GM12801 (cell line): Measurements from ENCODE around the gene C3orf20.

ENCODE experiments used
- TF ChIP-seq, protein P1 (sequence below): IDR thresholded peaks from one replicate; pipeline ENCODE4 v1.5.1; 2011; ENCODE audit warnings: control low read depth; ENCODE audit not compliant: insufficient read length; ENCODE audit errors: extremely low read depth

C3orf20 gene

GRCh38 chr3:14632442-14632930, 42.5 kb upstream of the C3orf20 start:
- TF ChIP-seq, protein P1, sequence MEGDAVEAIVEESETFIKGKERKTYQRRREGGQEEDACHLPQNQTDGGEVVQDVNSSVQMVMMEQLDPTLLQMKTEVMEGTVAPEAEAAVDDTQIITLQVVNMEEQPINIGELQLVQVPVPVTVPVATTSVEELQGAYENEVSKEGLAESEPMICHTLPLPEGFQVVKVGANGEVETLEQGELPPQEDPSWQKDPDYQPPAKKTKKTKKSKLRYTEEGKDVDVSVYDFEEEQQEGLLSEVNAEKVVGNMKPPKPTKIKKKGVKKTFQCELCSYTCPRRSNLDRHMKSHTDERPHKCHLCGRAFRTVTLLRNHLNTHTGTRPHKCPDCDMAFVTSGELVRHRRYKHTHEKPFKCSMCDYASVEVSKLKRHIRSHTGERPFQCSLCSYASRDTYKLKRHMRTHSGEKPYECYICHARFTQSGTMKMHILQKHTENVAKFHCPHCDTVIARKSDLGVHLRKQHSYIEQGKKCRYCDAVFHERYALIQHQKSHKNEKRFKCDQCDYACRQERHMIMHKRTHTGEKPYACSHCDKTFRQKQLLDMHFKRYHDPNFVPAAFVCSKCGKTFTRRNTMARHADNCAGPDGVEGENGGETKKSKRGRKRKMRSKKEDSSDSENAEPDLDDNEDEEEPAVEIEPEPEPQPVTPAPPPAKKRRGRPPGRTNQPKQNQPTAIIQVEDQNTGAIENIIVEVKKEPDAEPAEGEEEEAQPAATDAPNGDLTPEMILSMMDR: no peak

- TF ChIP-seq, protein P1: no peak
Observed at GRCh38 chr3:14633417-14633816, 41.5 kb upstream of the C3orf20 start.

GRCh38 chr3:14633819-14634424, 41.0 kb upstream of the C3orf20 start:
- TF ChIP-seq, protein P1: no peak

- TF ChIP-seq, protein P1: no peak
Observed at GRCh38 chr3:14634763-14635400, 40.1 kb upstream of the C3orf20 start.

DNA sequence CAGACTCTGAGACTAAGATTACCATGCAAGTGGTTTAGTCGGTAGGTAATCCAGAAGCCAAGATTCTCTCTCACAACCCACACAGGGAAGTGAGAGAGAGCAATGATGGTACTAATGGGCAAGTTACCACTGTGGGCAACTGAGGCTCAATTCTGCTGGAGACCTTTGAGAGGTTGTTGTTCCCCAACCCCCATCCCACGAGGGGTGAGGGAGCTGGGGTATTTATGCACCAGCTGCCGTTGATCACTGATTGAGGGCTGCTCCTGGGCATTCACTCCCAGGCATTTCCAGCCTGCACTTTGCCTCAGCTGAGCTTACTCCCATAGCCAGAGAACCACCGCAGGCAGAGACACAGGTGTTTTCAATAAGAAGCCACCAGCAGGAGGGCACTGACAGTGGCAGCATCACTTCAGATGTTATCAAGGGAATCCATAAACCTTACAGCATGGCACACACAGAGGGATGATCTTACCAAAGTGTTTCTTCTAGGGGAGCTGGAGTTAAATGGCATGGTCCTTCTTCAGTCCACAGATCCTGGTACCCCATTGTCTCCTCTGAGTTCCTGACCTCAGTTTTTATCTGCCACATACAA, 38.3 kb upstream of the C3orf20 start:
- TF ChIP-seq, protein P1: no peak

DNA sequence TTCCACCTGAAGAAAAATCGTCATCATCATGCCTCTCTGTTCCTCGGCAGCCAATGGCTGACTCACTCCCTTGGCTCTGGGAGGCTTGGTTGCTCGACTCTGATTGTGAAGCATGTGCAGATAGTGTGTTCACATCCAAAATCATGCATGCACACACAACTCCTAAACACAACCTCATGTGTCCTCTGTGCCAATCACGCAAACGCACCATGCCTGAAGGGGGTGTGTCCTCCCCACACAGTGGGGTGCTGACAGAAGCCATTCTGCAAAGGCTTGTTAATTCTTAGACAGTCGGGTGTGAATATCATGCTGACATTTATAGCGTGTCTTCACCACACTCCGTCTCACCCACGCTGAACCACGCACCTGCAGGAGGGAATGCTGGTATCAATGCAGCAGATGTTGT, 34.8 kb upstream of the C3orf20 start:
- TF ChIP-seq, protein P1: no peak

DNA sequence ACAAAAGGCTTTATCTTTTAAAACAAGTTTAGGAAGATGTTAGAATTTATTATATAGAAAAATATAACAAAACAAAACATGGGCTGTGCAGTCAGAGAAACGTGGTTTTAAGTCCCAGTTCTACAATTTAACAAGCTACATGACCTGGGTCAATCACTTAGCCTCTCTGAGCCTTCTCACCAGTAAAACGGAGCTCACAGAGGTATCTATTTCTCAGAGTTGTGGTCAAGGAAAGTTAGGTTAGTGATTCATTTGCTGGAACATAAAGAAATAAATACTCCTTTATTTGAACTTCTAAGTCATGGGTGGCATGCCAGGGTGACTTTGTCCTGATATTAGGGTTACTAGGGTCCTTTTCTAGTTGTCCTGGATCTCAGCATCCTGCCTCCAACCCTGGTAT, 34.2 kb upstream of the C3orf20 start:
- TF ChIP-seq, protein P1: no peak
